ENCODE results near the gene ADAMTS15.

Gene ADAMTS15

DNA sequence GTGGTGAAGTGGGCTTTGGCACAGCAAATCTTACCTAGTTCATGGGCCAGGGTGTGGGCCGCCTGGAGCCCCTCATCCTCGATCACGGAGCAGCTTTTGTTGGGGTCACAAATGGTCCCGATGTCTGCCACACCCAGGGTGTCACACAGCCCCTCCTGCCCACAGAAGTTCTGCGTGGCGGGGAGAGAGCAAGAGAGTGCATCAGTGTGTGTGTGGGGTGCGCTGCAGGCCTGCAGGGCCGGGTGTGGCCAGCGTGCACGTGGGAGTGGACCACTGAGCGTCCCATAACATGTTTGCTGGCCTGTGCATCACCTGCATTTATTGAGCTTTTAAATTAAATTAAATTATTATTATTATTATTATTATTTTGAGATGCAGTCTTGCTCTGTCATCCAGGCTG lies 31.5 kb upstream of the ADAMTS15 start:
- DNase-seq (ENCODE audit: low read depth, low spot score) = no peak

DNA sequence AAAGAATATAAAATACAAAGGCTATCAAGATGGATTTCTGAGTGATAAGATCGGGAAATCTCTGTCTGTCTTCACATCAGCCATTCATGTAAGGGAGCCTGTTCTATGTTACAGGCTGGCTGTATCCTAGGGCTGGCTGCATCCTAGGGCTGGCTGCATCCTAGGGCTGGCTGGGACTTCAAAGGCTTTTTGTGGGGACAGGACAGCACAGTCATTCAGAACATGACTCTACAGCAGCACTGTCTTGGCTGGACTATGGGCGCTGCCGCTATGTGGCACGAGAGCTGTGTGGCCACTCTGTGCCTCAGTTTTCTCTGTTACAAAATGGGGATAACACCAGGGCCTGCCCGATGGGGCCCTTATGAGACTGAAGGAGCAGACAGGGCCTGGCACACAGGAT lies 30.2 kb upstream of the ADAMTS15 start:
- no peak for DNase-seq (ENCODE audit: low read depth, low spot score)

DNA sequence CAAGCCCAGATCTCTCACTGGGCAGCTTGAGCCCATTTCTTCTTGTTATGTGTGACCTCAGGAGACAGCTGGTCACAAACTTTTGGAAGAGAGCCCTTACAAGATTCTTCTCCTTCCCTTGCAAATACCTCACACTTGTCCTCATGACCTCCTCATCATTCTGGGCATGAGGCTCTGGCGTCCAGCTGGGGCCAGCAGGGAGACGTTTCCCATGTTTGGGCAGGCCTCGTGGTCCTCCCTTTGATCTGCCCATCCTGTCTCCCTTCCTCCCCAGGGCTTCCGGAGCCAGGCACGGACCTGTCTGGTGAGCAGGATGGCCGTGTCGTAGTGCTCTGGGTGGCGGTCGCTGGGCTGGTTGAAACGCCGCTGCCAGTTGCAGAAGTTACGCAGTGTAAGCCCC lies 29.7 kb upstream of the ADAMTS15 start:
- DNase-seq (ENCODE audit: low read depth, low spot score) = no peak

DNA sequence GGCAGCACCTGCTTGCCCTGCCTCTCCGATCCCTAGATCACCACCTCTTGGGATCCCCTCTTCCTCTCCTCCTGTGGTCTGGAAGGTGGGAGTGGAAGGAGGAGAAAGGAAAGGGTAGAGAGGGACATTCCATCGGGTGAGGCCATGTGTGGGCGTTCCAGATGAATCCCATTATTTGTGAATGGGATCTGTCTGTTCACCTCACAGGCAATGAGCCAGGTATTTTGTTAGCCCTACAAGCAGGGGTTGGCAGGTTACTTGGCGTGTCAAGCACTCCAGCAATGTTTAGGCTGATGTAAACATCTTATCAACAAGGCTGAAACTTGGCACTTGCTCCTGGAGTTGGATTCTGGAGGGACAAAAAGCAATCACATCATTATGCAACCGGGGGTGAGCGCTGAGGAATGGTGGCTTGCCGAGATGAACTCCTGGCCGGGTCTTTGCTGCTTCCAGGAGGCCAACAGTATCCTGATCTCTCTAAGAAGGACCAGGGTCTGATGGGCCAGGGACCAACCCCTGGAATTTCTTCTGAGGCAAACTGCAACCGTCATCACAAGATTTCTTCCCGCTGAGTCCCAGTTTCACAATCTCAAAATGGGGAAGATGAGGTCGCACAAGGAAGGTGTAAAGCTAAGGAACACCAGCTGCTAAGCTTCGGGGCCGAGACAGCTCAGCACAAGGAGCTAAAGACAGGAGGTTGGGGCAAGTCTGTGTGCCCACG lies 27.8 kb upstream of the ADAMTS15 start:
- DNase-seq (ENCODE audit: low read depth, low spot score) = no peak

DNA sequence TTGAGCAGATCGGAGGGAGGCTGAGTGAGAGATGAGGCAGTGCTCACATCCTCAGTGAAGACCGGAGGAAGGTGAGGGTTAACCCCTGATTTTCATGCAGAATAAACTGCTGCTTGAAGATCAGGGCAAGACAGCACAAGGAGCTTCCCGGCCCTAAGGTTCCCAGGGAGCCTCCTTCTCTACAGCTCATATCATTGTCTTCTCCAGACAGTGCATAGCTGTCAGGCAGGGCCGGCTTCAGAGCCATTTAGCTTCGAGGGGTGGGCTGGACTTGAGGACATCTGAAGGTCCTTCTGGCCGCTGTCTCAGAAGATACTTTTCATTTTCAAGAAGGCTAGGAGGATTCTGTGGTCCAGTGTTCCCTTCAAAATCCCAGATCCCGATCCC lies 27.3 kb upstream of the ADAMTS15 start:
- DNase-seq (ENCODE audit: low read depth, low spot score) = no peak

DNA sequence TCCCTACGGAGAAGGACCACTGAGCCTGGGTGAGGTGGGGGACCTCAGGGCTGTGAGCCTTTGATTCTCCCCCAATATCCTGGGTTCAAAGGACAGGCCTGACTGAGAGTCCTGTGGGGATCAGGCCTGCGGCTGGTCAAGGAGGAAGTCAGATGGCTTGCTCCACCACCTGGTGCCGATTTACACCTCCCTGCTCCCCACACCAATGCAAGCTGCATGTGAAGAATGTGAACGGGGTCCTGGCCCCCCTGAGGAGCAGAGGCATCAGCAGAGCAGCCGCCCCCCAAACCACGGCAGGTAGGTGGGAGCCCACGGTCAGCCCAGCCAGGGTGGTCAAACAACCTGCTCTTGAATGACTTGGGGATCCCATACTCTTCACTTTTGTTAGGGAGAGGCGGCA lies 26.7 kb upstream of the ADAMTS15 start:
- DNase-seq (ENCODE audit: low read depth, low spot score) = no peak

DNA sequence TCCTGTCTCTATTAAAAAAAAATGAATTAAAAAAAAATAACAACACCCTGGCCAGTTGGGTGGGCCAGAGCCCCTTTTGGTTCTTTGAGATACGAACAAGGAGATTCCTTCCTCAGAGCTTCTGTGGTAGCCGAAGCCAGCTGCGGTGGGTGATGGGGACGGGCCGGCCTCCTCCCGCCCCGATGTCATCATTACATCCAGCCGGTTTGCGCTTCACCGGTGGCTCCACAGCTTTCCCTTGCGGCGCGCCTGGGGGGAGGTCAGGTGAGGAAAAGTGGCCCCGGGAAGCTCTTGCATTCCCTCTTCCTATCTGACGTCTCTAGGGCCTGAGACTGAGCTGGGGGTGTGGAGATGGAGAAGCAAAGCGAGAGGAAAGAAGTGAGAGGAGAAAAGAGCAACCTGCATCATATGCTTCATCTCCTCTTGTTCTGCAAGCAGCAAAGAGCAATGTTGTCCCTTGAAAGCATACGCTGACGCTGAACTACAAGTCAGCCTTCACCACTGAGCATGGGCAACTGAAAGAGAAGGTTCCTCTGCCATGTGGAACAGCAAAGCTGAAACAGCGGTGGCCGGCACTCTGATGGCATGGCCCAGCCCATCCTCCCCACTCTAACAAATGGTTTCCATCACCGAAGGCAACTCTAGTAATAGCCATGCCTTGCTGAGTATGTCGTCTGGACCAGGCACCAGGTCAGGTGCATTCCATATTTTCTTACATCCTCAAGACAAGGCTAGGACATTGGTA lies 26.0 kb upstream of the ADAMTS15 start:
- DNase-seq (ENCODE audit: low read depth, low spot score) = no peak

DNA sequence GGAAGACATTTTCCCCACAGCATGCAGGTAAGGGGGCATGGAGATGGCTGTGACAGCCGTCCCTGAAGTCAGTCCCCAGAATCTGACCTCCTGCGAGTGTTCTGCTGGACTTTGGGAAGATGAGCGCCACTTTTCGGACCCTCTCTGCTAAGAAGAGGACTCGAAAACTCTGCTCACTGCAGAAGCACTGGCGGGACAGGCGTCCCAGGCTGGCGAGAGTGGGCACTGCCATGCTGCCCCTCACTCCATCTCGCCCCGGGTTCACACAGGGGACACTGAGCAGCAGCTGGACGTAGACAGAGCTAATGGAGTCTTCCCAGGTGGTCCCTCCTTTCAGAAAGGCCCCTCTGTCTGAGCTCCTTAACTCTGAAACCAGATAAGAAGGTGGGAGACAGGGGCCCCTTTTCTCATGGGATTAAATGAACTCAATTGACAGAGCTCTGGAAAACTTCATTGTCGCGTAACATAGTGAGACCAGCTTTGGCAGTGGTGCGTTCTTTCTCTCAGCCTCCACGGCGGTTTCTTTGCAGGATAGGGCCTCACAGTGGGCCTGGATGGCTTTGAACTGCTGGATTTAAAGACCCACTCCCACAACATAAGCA lies 24.8 kb upstream of the ADAMTS15 start:
- no peak for DNase-seq (ENCODE audit: low read depth, low spot score)

DNA sequence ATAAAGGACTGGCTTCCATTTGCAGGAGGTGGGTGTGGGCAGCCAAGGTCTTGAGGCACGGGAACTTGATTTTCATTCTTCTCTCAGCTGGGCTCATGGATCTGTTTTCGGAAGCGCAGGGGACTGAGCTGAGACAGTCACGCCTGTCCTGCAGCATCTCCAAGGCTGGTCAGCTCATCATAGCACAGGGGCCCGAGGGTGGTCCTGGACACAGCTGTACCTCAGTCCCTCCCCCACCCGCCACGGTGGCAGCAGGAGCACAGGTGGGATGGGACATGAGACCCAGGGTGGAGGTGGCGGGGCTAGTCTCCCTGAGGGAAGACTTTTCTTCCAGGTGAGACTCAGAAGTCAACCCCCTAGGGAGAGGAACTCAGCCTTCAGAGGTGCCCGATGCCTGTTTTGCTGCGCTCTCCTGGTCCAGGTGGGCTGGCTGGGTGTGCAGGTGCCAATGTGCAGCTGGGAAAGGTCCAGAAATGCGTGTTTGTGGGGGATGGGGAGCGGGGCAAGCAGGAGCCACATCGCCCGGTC lies 23.8 kb upstream of the ADAMTS15 start:
- DNase-seq (ENCODE audit: low read depth, low spot score) = no peak

DNA sequence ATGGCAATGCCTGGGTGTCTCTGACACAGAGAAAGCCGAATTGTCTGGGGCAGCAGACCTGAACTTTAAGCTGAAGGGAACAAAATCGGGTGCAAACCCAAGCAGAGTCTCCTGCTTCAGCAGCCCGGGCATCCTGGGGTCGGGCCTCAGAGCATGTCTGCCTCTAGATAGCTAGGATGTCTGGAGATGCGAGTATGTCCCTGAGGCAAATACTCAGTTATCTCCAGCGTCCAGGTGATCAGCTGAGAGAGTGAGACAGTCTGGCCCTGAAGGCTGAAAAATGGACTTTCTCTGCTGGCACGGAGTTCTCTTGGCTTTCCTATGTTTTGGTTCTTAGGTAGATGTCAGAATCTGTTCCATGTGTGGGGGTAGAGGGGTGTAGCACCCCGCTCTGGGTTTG lies 23.3 kb upstream of the ADAMTS15 start:
- DNase-seq (ENCODE audit: low read depth, low spot score) = no peak

DNA sequence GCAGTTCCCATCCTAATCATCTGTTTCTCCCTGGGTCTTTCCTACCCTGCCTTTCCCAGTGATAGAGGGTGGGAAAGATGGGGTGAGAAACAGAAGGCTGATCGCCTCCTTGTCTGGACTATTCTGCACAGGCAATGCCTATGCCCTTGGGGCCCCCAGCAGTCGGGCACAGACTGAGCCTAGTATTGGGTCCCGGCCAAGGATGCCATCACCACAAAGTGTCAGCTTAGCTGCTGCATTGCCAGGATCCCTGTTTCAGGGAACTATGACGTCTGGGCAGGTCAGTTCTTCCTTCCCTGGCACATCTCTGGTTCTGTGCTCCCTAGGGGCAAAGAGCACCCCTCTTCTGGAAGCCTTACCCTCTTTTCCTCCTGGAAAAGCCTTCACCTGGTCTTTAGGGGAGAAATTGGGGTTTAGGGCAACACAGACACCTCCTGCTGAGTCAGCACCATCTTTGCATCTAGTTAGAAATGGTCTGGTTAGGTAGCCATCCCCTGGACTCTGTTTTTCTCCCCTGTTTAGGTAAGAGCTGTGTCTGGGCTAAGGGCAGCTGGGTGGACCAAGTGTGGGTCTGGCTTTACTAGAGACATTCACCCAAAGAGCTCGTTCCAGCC lies 22.1 kb upstream of the ADAMTS15 start:
- DNase-seq (ENCODE audit: low read depth, low spot score) = no peak

DNA sequence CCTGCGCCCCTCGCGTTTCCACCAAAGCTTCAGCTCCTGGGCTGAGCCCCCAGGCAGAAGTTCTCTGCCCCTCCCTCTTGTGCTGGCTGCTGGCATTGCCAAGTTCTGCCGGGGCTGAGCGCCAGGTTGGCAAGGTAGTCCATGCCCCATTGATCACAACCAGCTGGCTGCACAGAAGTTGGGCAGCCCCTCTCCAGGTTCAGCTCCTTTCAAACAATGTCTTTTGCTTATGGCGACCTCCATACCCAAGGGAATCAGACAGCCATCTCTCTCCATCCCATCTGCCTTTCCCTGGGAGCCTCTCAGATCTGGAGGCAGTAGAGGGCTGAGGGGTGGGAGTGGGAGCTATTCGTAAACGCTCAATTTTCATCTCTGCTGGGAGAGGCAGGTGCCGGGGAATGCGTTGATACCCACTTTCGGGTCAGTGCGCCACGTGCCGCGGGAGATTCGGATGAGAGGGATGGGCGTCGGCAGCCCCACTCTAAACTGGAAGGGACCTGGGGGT lies 21.6 kb upstream of the ADAMTS15 start:
- no peak for DNase-seq (ENCODE audit: low read depth, low spot score)

DNA sequence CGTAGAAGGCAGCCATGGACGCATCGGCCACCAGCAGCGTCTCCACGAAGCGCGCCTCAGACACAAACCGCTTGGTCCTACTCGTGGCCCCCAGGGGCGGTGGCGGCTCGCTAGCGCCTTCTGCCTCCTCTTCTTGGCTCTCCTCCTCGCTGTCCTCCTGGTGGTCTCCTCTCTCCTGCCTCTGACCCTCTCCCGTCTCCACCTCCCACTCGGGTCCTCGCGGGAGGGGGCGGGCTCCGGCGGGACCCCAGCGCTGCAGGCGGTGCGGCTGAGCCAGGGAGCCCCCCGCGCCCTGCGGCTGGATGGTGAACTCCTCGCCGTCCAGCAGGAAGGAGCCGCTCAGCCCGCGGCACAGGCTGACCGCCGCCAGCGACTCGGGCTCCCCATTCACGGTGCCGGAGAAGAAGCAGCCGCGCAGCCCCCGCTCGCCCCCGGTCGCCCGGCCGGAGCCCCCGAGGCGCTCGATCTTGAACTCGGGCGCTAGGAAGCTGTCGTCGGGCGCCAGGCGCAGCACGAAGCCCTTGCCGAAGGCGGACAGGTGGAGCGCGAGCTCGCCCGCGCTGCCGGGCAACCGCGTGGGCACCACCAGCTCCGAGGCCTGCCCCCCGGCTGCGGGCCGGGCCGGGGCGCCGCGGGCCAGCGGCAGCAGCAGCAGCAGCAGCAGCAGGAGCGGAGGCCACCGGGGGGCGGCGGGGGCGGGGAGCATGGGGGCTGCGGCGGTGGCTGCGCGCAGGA lies 20.7 kb upstream of the ADAMTS15 start:
- DNase-seq (ENCODE audit: low read depth, low spot score) = no peak

DNA sequence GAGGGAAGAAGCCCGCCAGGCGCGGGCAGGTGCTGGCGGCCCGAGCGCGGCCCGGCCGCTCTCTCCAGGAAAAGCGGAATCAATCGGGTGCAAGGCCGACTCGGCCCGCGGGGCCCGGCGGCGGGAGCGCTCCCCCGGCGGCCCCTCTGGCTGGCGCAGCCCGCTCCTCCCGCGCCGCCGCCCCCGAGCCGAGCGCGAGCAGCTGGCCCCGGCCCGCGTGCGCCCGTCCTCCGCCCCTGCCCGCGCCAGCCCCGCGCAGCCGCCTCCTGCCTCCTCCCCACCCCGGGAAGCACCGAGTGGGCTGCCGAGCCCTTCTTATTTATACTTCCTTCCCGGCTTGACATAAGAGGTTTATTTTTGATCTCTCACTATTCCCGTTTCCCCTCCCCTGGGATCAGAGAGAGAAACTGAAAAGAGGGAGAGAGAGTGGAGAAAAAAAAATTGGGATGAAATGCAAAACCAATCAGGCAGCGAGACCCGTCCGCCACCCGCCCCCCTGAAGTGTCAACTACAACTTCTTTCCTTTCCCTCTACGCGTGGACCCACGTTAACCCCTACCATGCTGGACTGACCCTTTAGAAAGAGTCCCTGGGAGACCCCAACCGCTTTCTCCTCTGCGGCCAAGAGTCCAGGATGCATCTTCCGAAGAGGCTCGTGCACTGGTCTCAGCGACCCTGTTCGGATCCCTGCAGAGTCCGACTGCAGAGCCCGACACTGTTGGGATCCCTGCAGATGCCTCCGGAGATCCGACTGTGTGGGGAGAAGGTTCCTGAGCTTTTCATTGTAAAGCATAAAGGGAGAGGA lies 19.9 kb upstream of the ADAMTS15 start, which contains the start of gene ADAMTS8:
Gene ADAMTS8, minus strand, starts transcription at position 294 of the 804 bp plus-strand sequence. CDS start 323 bp downstream, outside the sequence.
- no peak for DNase-seq (ENCODE audit: low read depth, low spot score)

DNA sequence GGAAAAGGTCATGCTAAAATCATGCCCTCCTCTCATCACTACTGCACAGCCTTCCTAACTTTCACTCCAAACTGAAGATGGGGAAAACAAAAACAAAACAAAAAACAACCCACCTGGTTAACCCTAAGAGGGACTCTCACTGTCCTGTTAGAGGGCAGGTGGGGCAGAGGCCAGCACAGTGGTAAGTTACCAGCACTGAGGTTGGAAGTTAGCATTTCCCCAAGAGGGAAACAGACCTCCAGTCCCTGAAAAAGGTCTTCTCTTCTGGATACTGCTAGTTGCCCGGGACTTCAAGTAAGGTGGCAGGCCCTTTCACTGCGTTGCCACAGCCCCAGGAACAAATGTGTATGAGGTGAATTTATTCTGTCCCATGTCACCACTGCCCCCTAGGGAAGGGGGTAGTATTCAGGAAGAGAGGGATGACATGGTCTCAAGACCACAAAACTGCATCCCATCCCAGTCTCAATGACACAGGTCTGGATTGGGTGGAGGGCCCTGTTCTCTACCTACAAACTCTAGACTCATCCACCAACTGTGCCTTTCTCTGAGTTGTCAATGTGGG lies 19.2 kb upstream of the ADAMTS15 start:
- no peak for DNase-seq (ENCODE audit: low read depth, low spot score)

DNA sequence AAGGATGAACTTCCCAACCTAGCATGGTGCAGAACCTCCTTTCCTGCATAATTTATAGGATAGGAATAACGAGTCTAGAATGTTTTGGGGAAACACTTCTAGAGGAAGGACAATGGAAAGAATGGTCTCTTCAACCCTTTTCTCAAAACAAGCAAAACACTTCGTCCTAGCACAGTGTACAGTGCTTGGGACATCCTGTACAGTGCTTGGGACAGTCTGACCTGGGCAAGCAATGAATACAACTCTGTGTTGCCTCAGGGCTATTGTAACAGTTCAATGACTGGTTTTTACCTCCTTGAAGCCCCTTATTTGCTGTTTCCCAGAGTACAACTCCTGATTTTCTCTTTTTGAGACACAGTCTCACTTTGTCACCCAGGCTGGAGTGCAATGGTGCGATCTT lies 18.5 kb upstream of the ADAMTS15 start:
- no peak for DNase-seq (ENCODE audit: low read depth, low spot score)

DNA sequence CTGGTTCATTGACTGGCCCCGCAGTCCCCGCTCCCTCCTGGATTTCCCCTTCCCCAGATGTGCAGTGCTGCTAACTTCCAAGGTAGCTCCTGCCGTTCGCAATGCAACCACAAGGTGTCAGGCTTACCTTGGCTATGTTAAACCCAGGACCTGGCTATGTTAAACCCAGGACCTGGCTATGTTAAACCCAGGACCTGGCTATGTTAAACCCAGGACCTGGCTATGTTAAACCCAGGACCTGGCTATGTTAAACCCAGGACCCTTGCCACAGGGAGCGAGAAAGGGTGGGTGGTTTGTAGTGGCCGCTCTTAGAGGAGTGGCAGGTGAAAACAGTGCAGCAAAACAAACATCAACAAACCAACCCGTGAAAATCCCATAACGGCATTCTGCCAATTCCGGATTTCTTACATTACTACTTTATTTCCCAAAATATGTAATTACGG lies 17.1 kb upstream of the ADAMTS15 start:
- DNase-seq (ENCODE audit: low read depth, low spot score) = no peak

DNA sequence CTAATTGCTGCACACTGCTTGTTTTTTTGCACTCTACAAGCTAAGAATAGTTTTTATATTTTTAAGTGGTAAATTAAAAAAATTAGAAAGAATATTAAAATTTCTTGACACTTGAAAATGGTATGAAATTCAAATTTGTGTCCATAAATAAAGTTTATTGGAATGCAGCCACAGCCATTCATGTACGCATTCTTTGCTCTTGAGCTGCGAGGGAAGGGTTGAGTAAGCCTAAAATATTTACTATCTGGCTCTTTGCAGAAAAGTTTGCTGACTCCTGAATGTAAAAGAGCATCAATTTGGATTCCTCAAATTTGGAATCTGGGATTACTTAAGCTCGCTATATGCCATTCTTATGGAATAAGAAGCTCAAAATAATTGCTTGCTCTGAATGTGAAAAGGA lies 16.6 kb upstream of the ADAMTS15 start:
- DNase-seq (ENCODE audit: low read depth, low spot score) = no peak

DNA sequence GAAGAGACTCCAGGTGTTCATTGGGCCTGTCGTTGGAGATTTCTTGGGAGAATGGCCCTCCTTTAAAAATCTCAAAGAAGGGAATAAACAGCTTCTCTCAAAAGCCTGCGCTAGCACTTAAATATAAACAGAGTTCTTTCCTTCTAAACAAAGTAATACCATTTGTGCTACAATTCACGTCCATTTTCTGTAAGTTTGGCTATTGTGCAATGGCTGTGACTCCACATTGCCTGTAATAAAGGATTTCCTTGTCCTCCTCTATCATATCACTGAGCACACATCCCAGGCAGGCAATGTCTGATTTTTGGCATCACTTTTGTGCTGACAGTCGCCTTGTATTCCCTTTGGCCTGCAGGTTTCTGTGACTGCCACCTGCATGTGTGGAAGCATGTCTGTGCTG lies 15.1 kb upstream of the ADAMTS15 start:
- DNase-seq (ENCODE audit: low read depth, low spot score) = no peak
